HCT116 (cell line): Measurements from ENCODE around the gene DHX58.

Experiments
- CEBPB ChIP-seq: IDR thresholded peaks from 2 replicates; pipeline ENCODE4 v1.6.1; 2012; ENCODE audit warnings: low read depth
- CTCF ChIP-seq, 3 experiments: fragments of 200-600 bp in 1 of 3; sonication (generic) in 1 of 3; IDR thresholded peaks in 2 of 3; conservative IDR thresholded peaks in 1 of 3; 2 replicates each; pipeline ENCODE4 v1.5.1; 2012 to 2017; ENCODE audit warnings: low read depth in 2 of 3, low read length in 2 of 3, antibody characterized with exemption in 1 of 3, borderline replicate concordance in 1 of 3, control low read depth in 1 of 3, mild to moderate bottlenecking in 1 of 3, mixed read lengths in 1 of 3, mixed run types in 1 of 3, moderate library complexity in 1 of 3; ENCODE audit not compliant: insufficient read depth in 1 of 3
- EZH2 ChIP-seq: fragments of 200-600 bp; sonication (generic); IDR thresholded peaks from 2 replicates; pipeline ENCODE4 v1.6.1; 2017; ENCODE audit warnings: antibody characterized with exemption, mixed run types
- EZH2phosphoT487 ChIP-seq: fragments of 200-600 bp; IDR thresholded peaks from 2 replicates; pipeline ENCODE4 v1.6.1; 2018; ENCODE audit warnings: antibody characterized with exemption, borderline replicate concordance
- FOSL1 ChIP-seq: IDR thresholded peaks from 2 replicates; pipeline ENCODE4 v1.6.1; 2012; ENCODE audit warnings: low read depth
- POLR2A ChIP-seq: IDR thresholded peaks from 2 replicates; pipeline ENCODE4 v1.7.0; 2011; ENCODE audit warnings: borderline replicate concordance; ENCODE audit not compliant: insufficient read depth, insufficient read length; ENCODE audit errors: extremely low read depth
- SP1 ChIP-seq: IDR thresholded peaks from 2 replicates; pipeline ENCODE4 v1.6.1; 2012; ENCODE audit warnings: low read depth
- TCF7L2 ChIP-seq: IDR thresholded peaks from 2 replicates; pipeline ENCODE4 v1.7.0; 2011; ENCODE audit warnings: borderline replicate concordance, inconsistent platforms; ENCODE audit not compliant: insufficient read depth, insufficient read length; ENCODE audit errors: extremely low read depth
- YY1 ChIP-seq: IDR thresholded peaks from 2 replicates; pipeline ENCODE4 v1.6.1; 2011; ENCODE audit warnings: low read length, low read depth, moderate library complexity, mild to moderate bottlenecking; ENCODE audit not compliant: insufficient replicate concordance; ENCODE audit errors: extremely low read depth
- ZBTB33 ChIP-seq: IDR thresholded peaks from 2 replicates; pipeline ENCODE4 v1.6.1; 2011; ENCODE audit warnings: mild to moderate bottlenecking, low read length, moderate library complexity; ENCODE audit not compliant: insufficient replicate concordance; ENCODE audit errors: extremely low read depth

GRCh38 chr17:42124256-42124655, 11.7 kb upstream of the DHX58 start:
- TF ChIP-seq POLR2A (no peak), ZBTB33 (no peak), EZH2phosphoT487 (no peak), CEBPB (no peak), SP1 (no peak), CTCF (IDR thresholded peaks at IDR 0.05 in 2 of 3, conservative IDR thresholded peaks at IDR 0.05 in 1 of 3; ENCODE audit: borderline replicate concordance in 1 of 3, insufficient read depth in 1 of 3, low read depth in 2 of 3, low read length in 2 of 3) (no peak), EZH2 (no peak), YY1 (no peak), TCF7L2 (no peak), FOSL1 (no peak)
